Smooth muscle cell (in vitro differentiated cells): ENCODE data around the gene ECM2. TPM values are rescaled to one million over a fixed set of nuclear protein-coding genes. Genes with fewer than 3 reads are reported as not detected.

Experiments
- DNase-seq: peaks from one replicate; lab custom pipeline; 2025; ENCODE audit not compliant: unreplicated experiment; lab: John Stamatoyannopoulos, UW
- H2AFZ ChIP-seq: fragments of 200-600 bp; sonication (generic); 2 replicates; pipeline ENCODE4 v1.6.0; 2016; ENCODE audit warnings: antibody characterized with exemption, low read depth, mild to moderate bottlenecking
- H3F3A ChIP-seq: fragments of 200-600 bp; sonication (generic); 2 replicates; pipeline ENCODE4 v1.6.0; 2017; ENCODE audit warnings: antibody characterized with exemption, low read depth
- H3K27ac ChIP-seq: fragments of 200-600 bp; sonication (generic); 2 replicates; pipeline ENCODE4 v1.5.1; 2016; ENCODE audit warnings: low read depth, mild to moderate bottlenecking
- H3K27me3 ChIP-seq: fragments of 200-600 bp; sonication (generic); 2 replicates; pipeline ENCODE4 v1.6.1; 2016; ENCODE audit warnings: low read depth, mild to moderate bottlenecking
- H3K36me3 ChIP-seq: fragments of 200-600 bp; sonication (generic); 2 replicates; pipeline ENCODE4 v1.5.1; 2016; ENCODE audit warnings: low read depth
- H3K4me1 ChIP-seq: fragments of 200-600 bp; sonication (generic); 2 replicates; pipeline ENCODE4 v1.5.1; 2016; ENCODE audit warnings: low read depth
- H3K4me2 ChIP-seq: fragments of 200-600 bp; sonication (generic); 2 replicates; pipeline ENCODE4 v1.6.0; 2016; ENCODE audit warnings: mild to moderate bottlenecking
- H3K4me3 ChIP-seq: fragments of 200-600 bp; sonication (generic); 2 replicates; pipeline ENCODE4 v1.5.1; 2016; ENCODE audit warnings: mild to moderate bottlenecking
- H3K79me2 ChIP-seq: fragments of 200-600 bp; sonication (generic); 2 replicates; pipeline ENCODE4 v1.6.0; 2016; ENCODE audit warnings: low read depth, mild to moderate bottlenecking
- H3K9ac ChIP-seq: fragments of 200-600 bp; sonication (generic); 2 replicates; pipeline ENCODE4 v1.6.0; 2016; ENCODE audit warnings: low read depth
- H3K9me3 ChIP-seq: fragments of 200-600 bp; sonication (generic); replicated peaks from 2 replicates; pipeline ENCODE4 v1.5.1; 2016; ENCODE audit warnings: low read depth
- H4K20me1 ChIP-seq: fragments of 200-600 bp; sonication (generic); 2 replicates; pipeline ENCODE4 v1.6.0; 2016; ENCODE audit warnings: low read depth
- CTCF ChIP-seq: fragments of 200-600 bp; sonication (generic); IDR thresholded peaks from 2 replicates; pipeline ENCODE4 v1.5.1; 2017; ENCODE audit warnings: borderline replicate concordance, mild to moderate bottlenecking, antibody characterized with exemption; ENCODE audit not compliant: insufficient read depth, poor library complexity, severe bottlenecking
- WGBS: methylation state at CpG from one replicate; pipeline ENCODE4 v1.1.7; 2016; ENCODE audit warnings: low lambda C conversion rate; 5-methylcytosine and 5-hydroxymethylcytosine counted together
- polyA plus RNA-seq: library from polyadenylated mRNA; unstranded; fragments of >200 nt; fragmentation: Nextera tagmentation; extraction: Ambion mirVana; gene quantifications from 2 replicates; pipeline ENCODE4 v1.2.1, GENCODE V29; 2016
- total RNA-seq: library from RNA; depleted of rRNA; stranded (reverse); fragments of >200 nt; gene quantifications from 2 replicates; pipeline ENCODE4 v1.2.3, GENCODE V29; 2014

Gene ECM2
- total and polyA plus RNA-seq, 2 experiments from 2014 or later, result 0.27 to 0.37 TPM

- Histone ChIP-seq H3K36me3 (no peaks in the 10 kb centered on the region), H3K4me1 (peaks cover 19% of the 10 kb centered on the region), H4K20me1 (no peaks in the 10 kb centered on the region), H3K27me3 (no peaks in the 10 kb centered on the region), H3K4me2 (no peak overlapping the region), H3F3A (peaks cover 9% of the 10 kb centered on the region), H3K79me2 (no peaks in the 10 kb centered on the region), H2AFZ (no peak overlapping the region), H3K4me3 (no peak overlapping the region), H3K9me3 (no peaks in the 10 kb centered on the region), H3K27ac (no peak overlapping the region), H3K9ac (no peak overlapping the region)
- DNase-seq, result no peak
- TF ChIP-seq CTCF, result no peak
- WGBS, result 86% methylated on average over 3 of the region's 3 CpGs
These were observed 51.2 kb downstream of the ECM2 start for GRCh38 chr9:92484563-92484962.

- no peak overlapping the region for H3K9ac ChIP-seq
- H3K27ac ChIP-seq, result no peak overlapping the region
- no peak for TF ChIP-seq CTCF
- H3K27me3 ChIP-seq, result no peaks in the 10 kb centered on the region
- H3K4me1 ChIP-seq, result peaks cover 21% of the 10 kb centered on the region
- no peak overlapping the region for H2AFZ ChIP-seq
- no peaks in the 10 kb centered on the region for H3K9me3 ChIP-seq
- no peak for DNase-seq
- H3K4me3 ChIP-seq, result no peak overlapping the region
- H3F3A ChIP-seq, result peaks cover 14% of the 10 kb centered on the region
- no peaks in the 10 kb centered on the region for H3K79me2 ChIP-seq
- WGBS, result 89% methylated on average over 5 of the region's 5 CpGs
- H3K4me2 ChIP-seq, result no peak overlapping the region
- no peaks in the 10 kb centered on the region for H4K20me1 ChIP-seq
- no peaks in the 10 kb centered on the region for H3K36me3 ChIP-seq
These were observed 51.9 kb downstream of the ECM2 start for GRCh38 chr9:92483627-92484545.

GRCh38 chr9:92482805-92483204 lies 53.0 kb downstream of the ECM2 start:
- no peaks in the 10 kb centered on the region for H4K20me1 ChIP-seq
- H3K79me2 ChIP-seq, result peaks cover 7% of the 10 kb centered on the region
- H3K9ac ChIP-seq, result no peak overlapping the region
- no peaks in the 10 kb centered on the region for H3K9me3 ChIP-seq
- no peak overlapping the region for H3K4me3 ChIP-seq
- DNase-seq, result no peak
- no peak for TF ChIP-seq CTCF
- peaks cover 21% of the 10 kb centered on the region for H3K4me1 ChIP-seq
- no peak overlapping the region for H3K4me2 ChIP-seq
- peak overlapping the region; percentile 70 for H3K27ac ChIP-seq
- H3K36me3 ChIP-seq, result no peaks in the 10 kb centered on the region
- no peak overlapping the region for H2AFZ ChIP-seq
- no peaks in the 10 kb centered on the region for H3K27me3 ChIP-seq
- peaks cover 17% of the 10 kb centered on the region for H3F3A ChIP-seq
